Uterus (tissue), 4 donors: ENCODE measurements around the gene EEF1AKMT3. TPM values are rescaled to one million over a fixed set of nuclear protein-coding genes. Genes with fewer than 3 reads are reported as not detected.

Experiments
- DNase-seq, 2 donors: peaks; one replicate each; pipeline ENCODE4 v3.0.0-alpha.2; 2019 to 2020
- H3K27ac ChIP-seq, 2 donors: fragments of 200-600 bp; sonication (generic); 1 replicate in 1 of 2; 2 replicates in 1 of 2; pipeline ENCODE4 v1.5.1; 2016 to 2018
- H3K27me3 ChIP-seq, 2 donors: fragments of 200-600 bp; sonication (generic); one replicate each; pipeline ENCODE4 v1.5.1; 2018 to 2019; ENCODE audit warnings: control low read depth in 1 of 2
- H3K36me3 ChIP-seq, 2 donors: fragments of 200-600 bp; sonication (generic); one replicate each; pipeline ENCODE4 v1.5.1; 2019; ENCODE audit warnings: control low read depth in 1 of 2
- H3K4me1 ChIP-seq, 2 donors: fragments of 200-600 bp; sonication (generic); one replicate each; pipeline ENCODE4 v1.5.1; 2018 to 2019; ENCODE audit warnings: control low read depth in 1 of 2
- H3K4me3 ChIP-seq, 2 donors: fragments of 200-600 bp; sonication (generic); 1 replicate in 1 of 2; 2 replicates in 1 of 2; pipeline ENCODE4 v1.5.1; 2018 to 2019; ENCODE audit warnings: mild to moderate bottlenecking in 1 of 2
- H3K9me3 ChIP-seq, 2 donors: fragments of 200-600 bp; sonication (generic); one replicate each; pipeline ENCODE4 v1.5.1; 2019; ENCODE audit warnings: control low read depth in 1 of 2
- POLR2A ChIP-seq, 2 donors: fragments of 450-650 bp; IDR thresholded peaks; one replicate each; pipeline ENCODE4 v1.6.1; 2016; ENCODE audit warnings: antibody characterized with exemption in 2 of 2, mild to moderate bottlenecking in 1 of 2, moderate library complexity in 1 of 2
- intact Hi-C: fragments of 100-400 bp; cut with DNase I; formaldehyde crosslinking; loops from one replicate; pipeline ENCODE4 v1.15.1; 2023; ENCODE audit warnings: low total_unique reads
- total RNA-seq, 4 donors: library from RNA; depleted of rRNA in 3 of 4; stranded (reverse); fragments of >200 nt in 3 of 4; gene quantifications; one replicate each; pipeline versions ENCODE4 v1.1.0 to v1.2.4, GENCODE V29; 2014 to 2023
- TF ChIP-seq, protein P1 (sequence below), 4 experiments: fragments of 200-600 bp in 2 of 4; fragments of 450-650 bp in 2 of 4; sonication (generic) in 2 of 4; IDR thresholded peaks; one replicate each; pipeline ENCODE4 v1.5.1; 2016 to 2019; ENCODE audit warnings: antibody characterized with exemption in 4 of 4, mild to moderate bottlenecking in 2 of 4, moderate library complexity in 1 of 4
- donor health status: DM: yes; HTN: yes; CAD: no.

The EEF1AKMT3 gene
- total RNA-seq, 4 donors from 2014 or later, result 2.3 to 15.5 (median 11.5) TPM

DNA sequence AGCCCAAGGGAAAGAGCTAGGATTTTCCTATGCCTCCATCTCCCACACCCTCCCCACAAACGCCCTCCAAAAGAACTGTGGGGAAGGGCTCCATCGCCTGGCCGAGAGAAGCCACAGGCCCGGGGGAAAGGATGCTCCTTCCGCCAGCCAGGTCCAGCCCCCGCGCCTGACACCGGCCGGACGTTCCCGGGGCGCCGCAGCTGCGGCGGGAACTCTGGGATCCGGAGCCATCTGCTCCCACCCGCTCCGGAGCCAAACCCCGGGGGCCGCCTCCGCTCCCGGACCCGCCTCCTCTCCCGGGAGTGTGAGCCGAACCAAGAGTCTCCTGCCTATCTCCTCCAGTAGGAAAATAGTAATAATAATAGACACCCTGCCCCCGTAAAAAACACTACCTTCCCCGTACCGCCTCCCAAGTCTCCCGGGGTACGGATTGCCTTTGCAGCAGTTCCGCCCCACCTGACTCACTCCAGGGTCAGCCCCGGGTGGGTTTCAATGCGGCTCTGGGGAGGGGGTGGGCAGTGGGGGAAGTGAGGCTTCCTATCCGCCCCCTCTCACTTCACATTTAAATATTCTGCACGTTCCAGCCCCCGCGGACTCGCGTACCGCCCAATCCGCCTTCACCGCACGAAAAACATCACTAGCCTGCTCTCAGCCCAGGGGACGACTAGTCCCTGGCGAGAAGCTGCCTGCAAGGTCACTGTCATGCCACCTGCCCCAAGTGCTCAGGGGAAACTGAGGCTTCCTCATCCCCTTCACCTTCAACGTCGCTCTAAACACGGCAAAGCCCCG is 36.3 kb upstream of the EEF1AKMT3 start:
- peak in 1 of 2 donors; percentile 43 for DNase-seq
- intact Hi-C loops, result no loop called here
- TF ChIP-seq, protein P1, sequence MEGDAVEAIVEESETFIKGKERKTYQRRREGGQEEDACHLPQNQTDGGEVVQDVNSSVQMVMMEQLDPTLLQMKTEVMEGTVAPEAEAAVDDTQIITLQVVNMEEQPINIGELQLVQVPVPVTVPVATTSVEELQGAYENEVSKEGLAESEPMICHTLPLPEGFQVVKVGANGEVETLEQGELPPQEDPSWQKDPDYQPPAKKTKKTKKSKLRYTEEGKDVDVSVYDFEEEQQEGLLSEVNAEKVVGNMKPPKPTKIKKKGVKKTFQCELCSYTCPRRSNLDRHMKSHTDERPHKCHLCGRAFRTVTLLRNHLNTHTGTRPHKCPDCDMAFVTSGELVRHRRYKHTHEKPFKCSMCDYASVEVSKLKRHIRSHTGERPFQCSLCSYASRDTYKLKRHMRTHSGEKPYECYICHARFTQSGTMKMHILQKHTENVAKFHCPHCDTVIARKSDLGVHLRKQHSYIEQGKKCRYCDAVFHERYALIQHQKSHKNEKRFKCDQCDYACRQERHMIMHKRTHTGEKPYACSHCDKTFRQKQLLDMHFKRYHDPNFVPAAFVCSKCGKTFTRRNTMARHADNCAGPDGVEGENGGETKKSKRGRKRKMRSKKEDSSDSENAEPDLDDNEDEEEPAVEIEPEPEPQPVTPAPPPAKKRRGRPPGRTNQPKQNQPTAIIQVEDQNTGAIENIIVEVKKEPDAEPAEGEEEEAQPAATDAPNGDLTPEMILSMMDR (IDR thresholded peaks at IDR 0.05), result peak in 1 of 4 experiments; percentile 26
- TF ChIP-seq POLR2A (IDR thresholded peaks at IDR 0.05), result no peak
- H3K4me1 ChIP-seq, result peaks cover 0 to 29% of the 10 kb centered on the region in 2 donors
- H3K9me3 ChIP-seq, result no peaks in the 10 kb centered on the region
- H3K27ac ChIP-seq, result no peak overlapping the region
- peaks cover 18 to 29% of the 10 kb centered on the region in 2 donors for H3K27me3 ChIP-seq
- no peak overlapping the region for H3K4me3 ChIP-seq
- no peaks in the 10 kb centered on the region for H3K36me3 ChIP-seq

DNA sequence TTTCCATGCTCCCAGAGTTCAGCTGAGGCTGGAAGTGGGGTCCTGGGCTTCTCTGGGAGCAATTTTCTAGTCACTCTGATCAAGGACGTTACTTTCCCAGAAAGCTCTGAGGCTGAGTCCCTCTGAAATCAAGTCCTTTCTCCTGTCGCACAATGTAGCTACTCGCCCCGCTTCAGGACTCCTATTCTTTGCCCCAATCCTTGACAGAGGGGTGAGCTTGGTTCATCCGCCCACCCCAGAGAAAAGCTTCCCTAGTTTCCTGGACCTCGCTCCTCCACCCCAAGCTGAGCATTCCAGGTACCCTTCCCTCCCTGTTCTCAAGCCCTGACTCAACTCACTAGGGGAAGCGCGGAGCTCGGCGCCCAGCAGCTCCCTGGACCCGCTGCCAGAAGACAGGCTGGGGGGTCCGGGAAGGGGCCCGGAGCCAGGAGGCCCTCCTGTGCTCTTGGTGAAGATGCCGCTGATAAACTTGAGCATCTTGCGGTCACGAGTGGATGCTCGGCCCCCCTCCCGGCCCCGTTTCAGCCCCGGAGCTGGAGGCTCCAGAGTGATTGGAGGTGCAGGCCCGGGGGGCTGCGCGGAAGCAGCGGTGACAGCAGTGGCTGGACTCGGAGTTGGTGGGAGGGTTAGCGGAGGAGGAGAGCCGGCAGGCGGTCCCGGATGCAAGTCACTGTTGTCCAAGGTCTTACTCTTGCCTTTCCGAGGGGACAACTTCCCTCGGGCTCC is 35.5 kb upstream of the EEF1AKMT3 start:
- H3K4me3 ChIP-seq, result no peak overlapping the region
- H3K27me3 ChIP-seq, result peaks cover 18 to 29% of the 10 kb centered on the region in 2 donors
- H3K4me1 ChIP-seq, result peaks cover 0 to 29% of the 10 kb centered on the region in 2 donors
- intact Hi-C loops, result no loop called here
- DNase-seq, result no peak
- H3K36me3 ChIP-seq, result no peaks in the 10 kb centered on the region
- H3K27ac ChIP-seq, result no peak overlapping the region
- no peaks in the 10 kb centered on the region for H3K9me3 ChIP-seq
- TF ChIP-seq, protein P1 (IDR thresholded peaks at IDR 0.05), result no peak

DNA sequence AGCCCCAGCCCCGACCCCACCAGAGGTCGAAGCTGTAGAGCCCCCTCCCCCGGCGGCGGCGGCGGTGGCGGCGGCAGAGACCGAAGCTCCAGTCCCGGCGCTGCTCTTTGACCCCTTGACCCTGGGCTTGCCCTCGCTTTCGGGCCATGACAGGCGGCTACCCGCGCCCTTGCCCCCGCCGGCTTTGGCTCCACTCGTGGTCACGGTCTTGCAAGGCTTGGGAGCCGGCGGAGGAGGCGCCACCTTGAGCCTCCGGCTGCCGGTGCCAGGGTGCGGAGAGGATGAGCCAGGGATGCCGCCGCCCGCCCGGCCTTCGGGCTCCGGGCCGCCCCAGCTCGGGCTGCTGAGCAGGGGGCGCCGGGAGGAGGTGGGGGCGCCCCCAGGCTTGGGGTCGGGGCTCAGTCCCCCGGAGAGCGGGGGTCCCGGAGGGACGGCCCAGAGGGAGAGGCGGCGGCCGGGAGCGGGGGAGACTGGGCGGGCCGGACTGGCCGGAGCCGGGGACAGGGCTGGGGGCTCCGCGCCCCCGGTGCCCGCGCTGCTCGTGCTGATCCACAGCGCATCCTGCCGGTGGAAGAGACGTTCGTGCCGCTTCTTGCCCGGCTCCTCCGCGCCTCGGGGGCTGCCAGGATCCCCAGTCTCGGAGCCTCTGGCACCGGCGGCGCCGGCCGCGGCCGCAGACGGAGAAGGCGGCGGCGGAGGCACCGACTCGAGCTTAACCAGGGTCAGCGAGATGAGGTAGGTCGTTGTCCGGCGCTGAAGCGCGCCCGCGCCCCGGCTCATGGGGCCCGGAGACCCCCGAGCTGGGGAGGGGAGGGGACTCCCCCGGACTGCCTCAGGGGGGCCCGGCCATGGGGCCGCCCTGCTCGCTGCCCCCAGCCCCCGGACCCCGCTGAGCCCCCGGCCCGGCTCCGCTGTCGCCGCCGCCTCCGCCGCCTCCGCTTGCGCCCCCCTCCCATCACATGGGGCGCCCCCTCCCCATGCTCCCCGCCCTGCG is 34.6 kb upstream of the EEF1AKMT3 start:
- Histone ChIP-seq H3K36me3 (no peaks in the 10 kb centered on the region), H3K4me3 (peak overlapping the region in 1 of 2 donors; percentile 30), H3K27ac (no peak overlapping the region), H3K9me3 (no peaks in the 10 kb centered on the region), H3K27me3 (peaks cover 18 to 29% of the 10 kb centered on the region in 2 donors), H3K4me1 (peaks cover 0 to 29% of the 10 kb centered on the region in 2 donors)
- no peak for DNase-seq
- no peak for TF ChIP-seq POLR2A (IDR thresholded peaks at IDR 0.05)
- TF ChIP-seq, protein P1 (IDR thresholded peaks at IDR 0.05), result peak in 2 of 4 experiments; percentile 3 to 33
- intact Hi-C loops, result no loop called here

DNA sequence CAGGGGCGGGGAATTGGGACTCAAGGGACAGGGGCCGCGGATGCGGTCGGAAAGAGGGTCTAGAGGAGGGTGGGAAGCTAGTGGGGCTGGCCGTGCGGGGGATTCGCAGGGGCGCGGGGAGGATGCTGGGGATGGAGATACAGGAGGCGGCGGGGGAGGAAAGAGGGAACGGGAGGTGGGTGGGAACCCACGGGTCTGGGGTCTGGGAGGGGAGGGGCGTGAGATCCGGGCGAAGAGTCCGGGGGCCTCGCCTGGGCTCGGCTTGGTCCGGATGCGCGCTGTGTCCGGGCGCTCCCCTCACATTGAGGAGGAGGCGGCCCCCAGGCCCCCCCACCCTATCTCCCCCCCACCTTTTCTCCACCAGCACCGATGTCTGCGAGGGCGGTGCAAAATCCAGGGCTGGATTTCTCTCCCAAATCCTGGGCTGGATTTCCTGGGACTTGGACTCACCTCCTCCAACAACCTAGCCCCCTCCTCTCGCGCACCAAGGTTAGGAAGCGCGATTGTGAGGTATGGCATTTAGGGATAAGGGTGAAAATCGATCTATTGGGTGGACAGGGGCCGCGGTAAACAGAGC is 33.7 kb upstream of the EEF1AKMT3 start, which contains the start of gene AGAP2:
TSS of gene AGAP2 (minus strand) at position 82 of the 577 bp plus-strand sequence. CDS start 496 bp downstream, outside the sequence.
- Histone ChIP-seq H3K36me3 (no peaks in the 10 kb centered on the region), H3K27ac (no peak within 1 kb of the TSS), H3K4me1 (peaks cover 0 to 29% of the 10 kb centered on the region in 2 donors), H3K27me3 (peaks cover 18 to 29% of the 10 kb centered on the region in 2 donors), H3K9me3 (no peaks in the 10 kb centered on the region), H3K4me3 (peak within 1 kb of the TSS in 1 of 2 donors; percentile 30)
- intact Hi-C loops, result no loop called here
- DNase-seq, result no peak
- no peak for TF ChIP-seq POLR2A (IDR thresholded peaks at IDR 0.05)
- TF ChIP-seq, protein P1 (IDR thresholded peaks at IDR 0.05), result no peak
